Choroid plexus epithelial cell (primary cell): Measurements from ENCODE around the gene ALK.

Experiments used
- DNase-seq: peaks from one replicate; pipeline ENCODE4 v3.0.0-alpha.2; 2010; ENCODE audit warnings: low read depth
- H3K4me3 ChIP-seq: 2 replicates; pipeline ENCODE4 v1.5.1; 2011; ENCODE audit warnings: low read depth, mild to moderate bottlenecking, control low read depth, low read length, moderate library complexity
- CTCF ChIP-seq: conservative IDR thresholded peaks from 2 replicates; pipeline ENCODE4 v1.5.1; 2011; ENCODE audit warnings: low read depth, mild to moderate bottlenecking, control low read depth, inconsistent platforms, low read length, moderate library complexity

The ALK gene

GRCh38 chr2:29481313-29481712 is 440.1 kb downstream of the ALK start:
- TF ChIP-seq CTCF, result no peak
- no peak for DNase-seq
- H3K4me3 ChIP-seq, result no peak overlapping the region

DNA sequence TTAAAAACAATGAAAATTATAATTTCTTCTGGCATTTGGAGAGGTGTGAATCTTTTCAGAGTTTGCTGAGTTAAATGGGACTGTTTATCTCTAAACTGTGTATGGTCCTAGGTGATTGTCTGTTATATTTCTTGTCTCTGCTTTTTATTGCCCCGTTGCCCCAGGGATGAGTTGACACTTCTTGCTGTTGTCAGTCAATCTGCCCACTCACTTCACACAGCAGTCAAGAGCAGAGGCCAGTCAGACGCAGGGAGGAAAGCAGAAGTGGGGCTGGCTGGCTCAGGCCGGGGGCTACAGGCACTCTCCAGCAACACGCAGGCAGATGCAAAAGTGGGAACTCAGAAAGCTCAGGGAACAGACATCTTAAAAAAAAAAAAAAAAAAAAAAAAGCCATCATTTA is 441.0 kb downstream of the ALK start:
- no peak for TF ChIP-seq CTCF
- H3K4me3 ChIP-seq, result no peak overlapping the region
- DNase-seq, result no peak

- TF ChIP-seq CTCF, result no peak
- H3K4me3 ChIP-seq, result no peak overlapping the region
- no peak for DNase-seq
These were observed 442.0 kb downstream of the ALK start for GRCh38 chr2:29479401-29479800.

GRCh38 chr2:29478641-29479040 is 442.7 kb downstream of the ALK start:
- DNase-seq, result no peak
- no peak overlapping the region for H3K4me3 ChIP-seq
- no peak for TF ChIP-seq CTCF

- no peak for DNase-seq
- H3K4me3 ChIP-seq, result no peak overlapping the region
- TF ChIP-seq CTCF, result no peak
These were observed 444.2 kb downstream of the ALK start for GRCh38 chr2:29477186-29477585.

- DNase-seq, result no peak
- TF ChIP-seq CTCF, result no peak
- H3K4me3 ChIP-seq, result no peak overlapping the region
These were observed 445.9 kb downstream of the ALK start for GRCh38 chr2:29475499-29475898.

DNA sequence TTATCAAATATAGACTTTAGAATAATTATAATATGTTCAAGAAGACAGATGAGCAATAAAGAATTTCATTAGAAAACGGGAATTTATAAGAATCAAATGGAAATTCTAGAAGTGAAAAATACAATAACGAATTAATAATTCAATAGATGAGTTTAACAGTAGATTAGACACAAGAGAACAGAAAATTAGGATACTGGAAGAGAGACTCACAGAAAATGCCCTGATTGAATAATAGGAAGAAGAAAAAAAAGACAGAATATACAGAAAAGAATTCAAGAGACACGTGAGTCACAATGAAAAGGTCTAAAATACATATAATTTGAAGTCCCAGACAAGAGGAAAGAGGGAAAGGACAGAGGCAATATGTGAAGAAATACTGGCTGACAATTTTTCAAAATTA is 451.4 kb downstream of the ALK start:
- no peak for DNase-seq
- no peak for TF ChIP-seq CTCF
- H3K4me3 ChIP-seq, result no peak overlapping the region
